HG03280 (cell line): ENCODE data around the gene TBX5.

Experiments
- ATAC-seq: cut with Tn5 transposase; IDR thresholded peaks from one replicate; pipeline ENCODE4 v1.9.1; 2021; ENCODE audit warnings: mild to moderate bottlenecking, moderate library complexity; ENCODE audit not compliant: unreplicated experiment

TBX5 gene

DNA sequence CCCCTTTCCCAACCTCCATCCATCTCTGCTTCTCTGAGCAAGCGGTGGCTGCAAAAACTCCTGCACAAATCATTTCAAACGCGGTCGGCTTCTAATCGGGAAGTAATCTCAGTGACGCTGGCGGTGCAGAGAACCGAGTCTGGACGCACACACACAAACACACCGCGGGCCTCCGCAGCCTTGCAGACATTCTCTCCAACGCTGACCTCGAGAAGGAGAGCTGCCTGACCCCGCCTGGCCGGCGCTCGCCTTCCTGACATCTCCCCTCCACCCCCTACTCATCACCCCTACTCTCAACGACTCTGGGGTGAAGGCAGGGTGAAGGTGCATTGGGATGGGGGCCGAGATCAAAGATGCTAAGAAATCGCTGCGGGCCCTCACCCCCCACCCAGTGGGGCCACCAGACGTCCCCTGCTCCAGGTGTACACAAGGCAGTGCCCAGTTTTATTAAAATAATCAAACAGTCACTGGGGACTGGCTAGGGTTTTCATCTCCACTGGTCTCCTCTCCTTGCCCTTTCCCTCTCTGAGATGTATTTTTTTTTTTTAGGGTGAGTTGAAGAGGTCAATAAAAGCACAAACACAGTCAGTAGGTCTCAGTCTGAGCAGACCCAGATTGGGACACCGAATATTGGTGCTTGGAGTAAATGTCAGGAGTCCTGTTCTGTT lies 506 bp upstream of the TBX5 start:
- no peak for ATAC-seq

DNA sequence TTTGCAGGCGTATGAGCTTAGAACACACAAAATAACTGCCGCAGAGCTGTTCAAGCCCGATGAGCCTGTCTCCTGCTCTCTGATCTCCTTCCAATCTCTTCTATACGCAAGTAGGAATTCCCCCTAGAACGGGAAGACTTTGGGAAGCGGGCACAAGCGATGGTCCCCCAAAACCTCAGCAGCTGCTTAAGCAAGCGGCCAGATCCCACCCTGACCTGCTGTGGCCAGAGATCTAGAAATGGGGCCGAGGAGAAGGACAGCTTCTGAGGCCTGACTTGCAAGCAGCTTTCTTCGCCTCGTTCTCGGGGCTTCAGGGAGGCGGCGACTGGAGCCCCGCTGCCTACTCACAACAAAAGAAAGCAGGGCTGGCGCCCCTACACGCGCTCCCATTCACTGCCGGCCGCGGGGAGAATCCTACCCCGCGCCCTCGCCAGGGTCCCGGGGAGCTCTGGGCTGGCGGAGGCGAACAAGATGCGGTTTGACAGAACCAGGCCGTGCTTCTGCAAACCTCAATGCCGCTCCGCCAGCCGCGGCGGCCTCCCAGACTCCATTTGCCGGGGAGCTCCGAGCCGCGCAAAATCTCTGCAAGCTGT lies 922 bp downstream of the TBX5 start:
- ATAC-seq: no peak

DNA sequence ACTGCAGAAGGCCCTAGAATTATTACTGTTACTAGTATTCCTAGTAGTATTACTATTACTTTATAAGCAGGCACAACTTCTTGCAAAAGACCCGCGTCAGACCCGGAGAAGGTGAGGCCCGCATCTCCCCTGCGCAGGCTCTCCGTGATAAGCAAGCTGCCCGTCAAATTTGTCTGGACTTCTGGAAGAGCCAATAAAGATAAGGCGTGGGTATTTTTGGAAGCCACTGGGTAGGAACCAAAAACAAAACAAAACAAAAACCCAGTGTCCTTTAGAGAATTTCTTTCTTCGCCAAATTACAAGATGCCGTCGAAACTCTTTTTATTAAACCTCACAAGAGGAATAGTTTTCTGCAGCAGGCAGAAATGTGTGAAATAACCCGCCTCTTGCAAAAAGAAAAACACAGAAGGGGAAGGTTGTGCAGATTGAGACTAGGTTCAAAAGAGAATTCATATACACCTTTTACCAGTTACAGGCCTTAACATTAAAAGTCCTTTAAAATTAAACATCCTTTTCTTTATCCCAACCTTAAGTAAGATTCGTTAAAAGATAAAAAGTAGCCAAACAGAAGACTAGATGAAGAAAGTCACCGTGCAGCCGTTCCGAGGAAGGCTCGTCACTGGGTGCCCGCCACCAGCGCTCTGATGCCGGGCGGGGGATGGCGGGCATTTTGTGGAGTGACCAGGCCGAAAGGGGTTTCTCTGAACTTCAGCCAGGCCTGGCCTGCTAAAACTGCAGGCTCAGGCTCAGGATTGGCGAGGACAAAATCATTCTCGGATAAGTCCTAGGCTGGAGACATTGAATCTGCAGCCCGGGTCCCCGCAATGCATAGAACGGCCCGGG lies 1.6 kb downstream of the TBX5 start:
- ATAC-seq: no peak

DNA sequence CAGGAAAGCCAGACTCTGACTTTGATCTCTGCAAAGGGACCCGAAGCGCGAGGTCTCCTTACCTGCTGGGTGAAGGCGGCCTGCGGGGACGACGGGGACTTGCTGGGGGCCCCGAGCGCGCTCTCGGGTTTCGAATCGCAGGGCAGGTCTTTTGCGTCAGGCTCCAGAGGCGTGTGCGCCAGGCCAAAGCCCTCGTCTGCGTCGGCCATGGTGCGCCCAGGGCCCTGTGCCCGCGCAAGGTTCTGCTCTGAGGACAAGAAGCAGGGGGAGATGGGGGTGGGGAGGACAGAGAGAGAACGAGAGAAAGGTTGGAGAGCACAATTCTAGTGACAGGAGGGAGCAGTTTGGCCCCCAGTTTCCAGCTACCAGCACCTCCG lies 2.3 kb downstream of the TBX5 start:
- no peak for ATAC-seq

DNA sequence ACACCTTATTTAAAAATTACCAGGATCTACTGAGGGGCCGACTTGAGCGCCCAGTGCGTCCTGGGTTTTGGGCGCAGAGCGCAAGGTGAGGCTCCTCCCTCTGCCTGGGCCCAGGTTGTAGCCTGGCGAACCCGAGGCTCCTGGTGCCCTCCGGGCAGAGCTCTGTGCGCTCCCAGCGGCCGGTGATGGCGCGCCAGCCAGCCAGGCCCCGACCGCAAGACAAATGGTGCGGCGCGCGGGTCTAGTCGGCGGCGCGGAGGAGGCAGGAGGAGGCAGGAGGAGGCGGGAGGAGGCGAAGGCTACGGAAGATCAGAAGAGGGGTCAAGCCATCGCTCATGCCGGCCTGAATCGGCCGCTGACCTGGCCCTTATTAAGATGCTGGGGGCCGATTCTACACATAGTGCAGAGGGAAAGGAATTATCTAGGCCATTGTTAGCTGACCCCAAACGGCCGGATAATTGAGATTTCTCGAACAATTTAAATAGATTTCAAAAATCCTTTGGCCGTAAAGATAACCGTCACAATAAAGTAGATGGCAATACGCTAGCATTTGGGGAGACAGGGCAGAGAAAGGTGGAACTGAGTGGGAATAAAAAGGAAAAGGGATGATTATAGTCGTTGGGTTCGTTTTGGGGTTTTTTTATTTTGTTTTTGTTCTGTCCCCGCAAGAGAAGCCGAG lies 2.8 kb downstream of the TBX5 start:
- ATAC-seq: no peak

DNA sequence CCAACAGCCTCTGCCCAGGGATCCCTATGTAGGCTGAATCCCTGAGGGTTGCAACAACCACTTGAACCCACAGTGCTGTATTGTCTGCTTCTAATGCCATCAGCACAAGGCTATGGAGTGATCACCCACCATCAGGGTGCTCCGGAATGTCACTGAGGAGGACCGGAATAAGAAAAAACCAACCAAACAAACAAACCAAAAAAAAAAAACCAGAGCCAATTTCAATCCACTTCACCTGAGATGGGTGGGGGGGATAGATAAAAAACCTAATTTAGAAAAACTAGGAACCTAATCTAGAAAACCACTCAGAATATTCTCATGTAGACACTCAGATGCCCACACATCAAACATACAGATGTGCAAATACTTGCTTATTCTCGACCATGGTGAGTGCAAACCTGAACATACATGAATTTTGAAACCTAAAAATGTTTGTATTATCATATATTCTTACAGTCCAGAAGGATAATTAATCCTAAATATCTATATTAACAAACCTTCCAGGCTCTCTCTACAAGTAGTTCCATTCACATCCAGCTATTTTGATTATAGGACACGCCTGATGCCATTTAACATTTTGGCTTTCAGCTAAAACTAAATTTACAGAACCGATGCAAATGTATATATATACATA lies 3.7 kb downstream of the TBX5 start:
- no peak for ATAC-seq

DNA sequence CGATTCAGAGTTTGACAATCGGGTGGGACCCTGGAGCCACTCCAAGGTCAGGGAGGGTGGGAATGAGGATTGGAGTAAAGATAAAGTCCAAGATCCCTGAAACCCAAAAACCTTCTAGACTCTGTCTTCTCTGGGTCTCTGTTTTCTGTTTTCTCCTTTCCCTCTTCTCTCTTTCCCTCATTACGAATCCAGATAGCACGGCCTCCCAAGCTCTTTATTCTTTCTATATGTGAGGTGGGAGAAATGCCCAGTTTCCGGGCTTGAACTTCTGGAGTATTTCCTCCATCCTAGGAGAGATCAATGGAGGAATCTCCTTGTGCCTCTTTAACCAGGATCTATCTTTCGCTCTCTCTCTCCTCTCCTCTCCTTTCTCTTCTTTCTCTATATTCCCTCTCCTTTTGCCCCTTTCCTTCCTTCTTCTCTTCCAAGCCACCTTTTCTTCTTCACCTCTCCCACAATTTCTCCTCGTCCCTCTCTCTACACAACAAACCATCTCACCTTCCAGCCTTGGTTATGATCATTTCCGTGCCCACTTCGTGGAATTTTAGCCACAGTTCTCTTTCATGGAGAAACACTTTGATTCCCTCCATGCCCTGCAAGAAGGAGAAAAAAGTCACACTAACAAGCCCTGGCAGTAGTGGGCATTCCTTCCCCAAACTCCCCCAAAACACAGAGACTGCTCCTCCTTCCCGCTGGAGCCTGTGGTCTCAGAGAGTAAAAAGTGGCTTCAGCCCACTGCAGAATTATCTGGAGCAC lies 4.4 kb downstream of the TBX5 start:
- no peak for ATAC-seq

DNA sequence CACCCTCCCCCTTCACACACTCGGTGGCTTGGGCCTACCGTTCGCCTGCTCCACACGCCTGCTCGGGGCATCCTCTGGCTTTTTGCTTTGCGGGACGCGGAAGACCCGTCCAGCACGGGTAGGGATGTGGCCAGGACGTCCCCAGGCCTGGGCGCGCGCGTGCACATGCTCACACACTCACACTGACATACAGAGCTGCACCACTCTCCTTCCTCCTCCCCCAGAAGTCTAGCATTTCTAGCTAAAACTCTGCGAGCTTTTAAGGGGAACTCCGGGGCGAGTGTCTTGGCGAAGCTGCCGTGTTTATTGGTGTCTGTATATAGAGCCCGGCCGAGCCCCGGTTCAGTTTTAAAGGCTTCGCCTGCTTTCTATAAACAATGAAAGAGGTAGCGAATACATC lies 5.0 kb downstream of the TBX5 start:
- ATAC-seq: no peak

DNA sequence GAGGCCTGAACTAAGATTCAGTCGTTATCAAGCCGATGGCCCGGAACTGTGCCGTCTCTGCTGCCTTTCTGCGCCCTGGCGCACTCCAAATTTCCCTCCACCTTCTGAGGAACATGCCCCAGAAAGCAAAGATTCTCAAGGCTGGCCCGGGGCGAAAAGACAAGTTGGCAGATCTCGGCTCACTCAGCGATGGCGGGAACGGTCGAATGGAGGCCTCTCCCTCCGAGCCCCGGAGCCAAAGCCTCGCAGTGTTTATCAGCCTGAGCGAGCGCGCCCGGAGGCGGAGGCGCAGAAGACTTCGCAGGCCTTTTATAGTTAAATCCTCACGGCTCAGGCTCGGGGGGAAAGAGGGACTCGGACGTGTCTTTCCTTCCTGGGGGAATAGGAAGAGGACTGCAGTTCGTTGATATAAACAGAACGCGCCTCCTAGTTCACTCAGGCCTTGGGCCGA lies 5.6 kb downstream of the TBX5 start:
- ATAC-seq: no peak

DNA sequence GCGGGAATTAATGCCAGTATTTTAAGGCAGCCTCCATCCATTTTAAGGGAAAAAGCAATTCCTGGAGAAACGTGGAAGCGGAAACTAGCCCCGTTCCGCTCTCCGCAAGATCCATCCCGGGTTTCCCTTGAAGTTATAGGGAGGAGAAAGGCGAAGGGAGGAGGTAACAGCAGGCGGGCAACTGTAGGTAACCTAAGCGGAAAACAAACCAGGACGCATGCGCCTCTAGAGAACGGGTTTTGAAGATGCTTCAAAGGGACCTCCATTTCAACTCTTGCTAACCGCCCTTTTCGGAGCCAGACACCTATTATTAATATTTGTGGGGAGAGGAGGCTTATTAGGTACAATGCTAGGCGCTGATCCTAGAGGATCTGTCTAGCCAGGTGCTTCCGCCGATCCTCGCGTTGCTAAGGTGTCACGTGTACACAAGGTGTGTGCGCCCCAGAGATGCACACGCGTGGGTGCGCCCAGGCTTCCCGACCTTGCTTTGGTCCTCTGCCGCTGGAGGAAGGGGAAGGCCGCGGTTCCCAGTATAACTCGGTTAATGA lies 6.2 kb downstream of the TBX5 start:
- no peak for ATAC-seq

DNA sequence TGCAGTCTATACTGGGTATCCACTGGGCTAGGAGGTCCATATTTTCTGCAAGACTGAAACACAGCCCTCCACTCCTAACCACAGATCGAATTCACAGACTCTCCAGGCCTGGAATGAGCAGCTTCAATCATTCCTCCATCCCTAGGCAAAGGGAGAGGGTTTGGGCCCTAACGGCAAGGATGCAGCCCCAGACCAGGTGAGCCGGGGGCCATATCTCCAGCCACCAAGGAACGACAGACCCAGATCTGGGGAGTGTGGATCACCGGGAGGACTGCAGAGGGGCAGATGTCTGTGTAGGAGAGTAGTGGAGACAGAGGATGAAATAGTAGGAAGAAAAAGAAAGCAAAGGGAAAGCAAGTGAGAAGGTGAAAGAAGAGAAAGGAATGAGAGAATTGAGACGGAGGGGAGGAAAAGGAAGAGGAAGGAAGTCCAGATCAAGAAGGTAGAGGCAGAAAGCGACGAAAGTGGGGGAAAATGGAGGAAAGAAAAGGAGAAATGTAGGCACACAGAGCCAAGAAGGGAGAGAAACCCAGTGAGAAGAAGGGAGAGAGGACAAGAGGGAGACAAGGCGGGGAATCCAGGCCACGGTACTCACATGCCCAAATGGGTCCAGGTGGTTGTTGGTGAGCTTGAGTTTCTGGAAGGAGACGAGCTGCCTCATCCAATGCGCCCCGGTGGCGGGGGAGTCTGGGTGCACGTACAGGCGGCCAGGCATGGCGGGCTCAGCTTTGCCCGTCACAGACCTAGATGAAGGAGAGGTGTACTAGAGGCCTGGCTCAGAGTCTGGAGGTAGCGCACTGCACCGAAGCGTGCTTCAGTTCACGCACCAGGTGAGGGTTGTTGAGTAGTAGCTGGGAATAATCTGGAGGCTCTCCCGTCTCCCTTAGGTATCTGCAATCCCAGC lies 7.7 kb downstream of the TBX5 start:
- no peak for ATAC-seq

DNA sequence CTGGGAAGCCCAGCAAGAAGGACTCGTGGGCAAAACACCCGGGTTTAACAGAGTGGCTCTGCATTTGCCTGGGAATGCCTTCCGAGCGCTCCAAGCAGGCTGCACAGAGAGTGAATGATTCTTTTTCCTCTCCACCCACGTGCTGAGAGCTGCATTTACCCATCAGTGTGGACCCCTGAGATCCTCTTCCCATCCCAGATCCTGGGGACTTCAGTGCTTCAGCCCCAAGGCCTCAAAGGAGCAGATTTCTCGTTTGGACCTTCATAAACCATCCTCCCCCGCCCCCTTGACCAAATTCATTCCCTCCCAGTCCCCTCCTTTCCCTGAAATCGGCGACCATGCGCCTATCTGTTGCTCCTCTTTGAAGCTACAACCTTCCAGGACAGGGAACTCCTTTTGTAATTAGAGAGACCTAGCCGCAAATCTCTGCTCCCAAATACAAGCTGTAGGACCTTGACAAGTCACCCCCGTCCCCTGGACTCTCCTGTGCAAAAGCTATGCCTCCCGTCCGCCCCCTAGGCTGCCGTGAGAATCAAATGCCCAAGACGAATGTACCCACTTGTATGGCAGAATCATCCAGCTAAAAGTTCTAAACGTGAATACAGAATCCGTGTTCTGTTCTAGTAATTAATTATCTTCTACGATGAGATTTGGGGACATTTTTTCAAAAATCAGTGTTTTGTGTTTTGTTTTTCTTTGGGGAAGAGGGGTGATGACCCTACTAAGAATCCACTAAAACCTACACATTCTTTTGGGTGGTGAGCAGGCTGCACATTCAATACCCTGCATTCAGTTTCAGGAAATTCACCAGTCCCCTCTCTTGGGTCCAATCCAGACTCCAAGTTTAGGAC lies 8.8 kb downstream of the TBX5 start:
- no peak for ATAC-seq

DNA sequence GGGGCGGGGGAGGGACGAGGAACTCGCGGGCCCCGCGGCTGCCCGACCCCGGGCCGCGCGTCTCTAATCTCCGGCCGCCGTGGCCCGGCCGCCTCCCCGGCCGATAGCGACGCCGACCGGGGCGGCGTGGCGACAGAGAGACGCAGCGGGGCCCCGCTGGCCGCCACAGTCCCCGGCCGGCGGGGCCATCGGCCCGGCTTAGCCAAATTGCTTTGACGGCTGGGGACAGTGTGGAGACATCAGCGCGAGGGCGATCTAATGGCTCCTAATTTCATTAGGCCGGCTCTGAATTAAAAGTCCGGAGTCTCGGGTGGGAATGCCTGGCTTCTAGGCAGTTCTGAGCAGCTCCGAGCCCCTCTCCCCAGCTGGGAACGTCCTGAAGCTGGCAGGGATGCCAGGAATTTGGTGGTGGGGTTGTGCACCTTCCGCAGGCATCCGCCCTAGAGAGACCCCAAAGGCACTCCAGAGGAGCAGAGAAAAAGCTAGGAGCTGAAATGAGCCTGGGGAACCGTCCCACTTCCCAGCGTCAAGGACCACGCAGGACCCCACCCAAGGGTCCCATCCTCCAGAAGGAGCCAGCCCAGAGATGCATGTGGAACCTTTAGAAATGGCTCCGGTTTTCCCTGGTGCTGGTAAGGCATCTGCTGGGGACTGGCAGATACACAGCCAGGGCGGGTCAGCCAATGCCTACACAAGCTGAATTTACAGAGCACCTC lies 9.6 kb downstream of the TBX5 start:
- ATAC-seq: no peak

DNA sequence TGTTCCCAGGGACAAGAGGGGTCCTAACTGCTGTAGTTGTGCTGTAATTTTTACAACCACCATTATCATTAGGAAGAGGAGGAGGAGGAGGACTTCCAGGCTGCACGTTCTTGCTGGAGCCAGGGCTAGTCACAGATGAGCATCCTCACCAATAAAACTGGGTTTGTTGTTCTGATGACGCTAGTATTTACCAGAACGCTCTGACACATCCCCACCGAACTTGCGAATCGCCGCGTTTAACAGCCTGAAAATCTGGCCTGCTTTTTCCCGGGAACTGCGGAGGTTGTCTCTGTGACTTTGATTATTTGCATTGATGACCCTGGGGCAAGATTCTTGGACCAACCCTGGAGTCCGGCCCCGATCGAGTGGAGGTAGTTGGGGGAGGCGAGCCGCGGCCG lies 10.2 kb downstream of the TBX5 start:
- no peak for ATAC-seq

DNA sequence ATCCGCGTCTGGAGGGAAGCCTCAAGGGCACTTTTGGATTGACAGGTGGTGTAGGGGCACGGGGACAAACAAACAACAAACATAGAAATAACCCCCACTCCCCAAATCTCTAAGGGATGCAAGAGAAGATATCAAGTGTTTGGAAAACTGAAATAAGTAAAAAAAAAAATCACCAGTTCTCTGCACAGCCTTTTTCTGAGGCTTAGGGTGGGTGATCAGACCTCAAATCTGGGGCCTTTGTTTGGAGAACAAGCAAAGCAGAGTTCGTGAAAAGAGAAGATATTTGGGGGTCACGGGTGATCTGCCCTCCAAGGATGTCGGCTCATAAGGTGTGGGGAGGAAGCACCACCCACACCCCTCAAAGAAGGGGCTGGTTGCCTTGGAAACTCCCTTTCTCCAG lies 10.7 kb downstream of the TBX5 start:
- no peak for ATAC-seq

DNA sequence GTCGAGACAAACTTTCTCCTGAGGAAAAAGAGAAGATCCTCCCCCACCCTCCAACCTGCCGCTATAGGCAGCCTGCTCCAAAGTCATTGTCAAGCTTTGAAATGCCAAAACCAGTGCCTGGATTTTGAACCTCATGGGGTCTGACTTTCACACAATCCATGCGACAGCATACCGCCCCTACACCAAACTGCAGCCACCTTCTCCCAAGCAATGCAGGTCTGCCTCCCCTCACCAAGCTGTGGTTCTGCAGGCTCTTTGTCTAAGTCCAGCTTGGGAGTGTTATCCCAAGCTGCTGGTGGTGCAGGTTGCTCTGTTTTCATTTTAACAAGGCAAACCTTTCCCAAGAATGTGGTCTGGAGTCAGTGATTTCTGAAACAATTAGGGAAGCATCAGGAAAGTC lies 12.4 kb downstream of the TBX5 start:
- ATAC-seq: no peak

DNA sequence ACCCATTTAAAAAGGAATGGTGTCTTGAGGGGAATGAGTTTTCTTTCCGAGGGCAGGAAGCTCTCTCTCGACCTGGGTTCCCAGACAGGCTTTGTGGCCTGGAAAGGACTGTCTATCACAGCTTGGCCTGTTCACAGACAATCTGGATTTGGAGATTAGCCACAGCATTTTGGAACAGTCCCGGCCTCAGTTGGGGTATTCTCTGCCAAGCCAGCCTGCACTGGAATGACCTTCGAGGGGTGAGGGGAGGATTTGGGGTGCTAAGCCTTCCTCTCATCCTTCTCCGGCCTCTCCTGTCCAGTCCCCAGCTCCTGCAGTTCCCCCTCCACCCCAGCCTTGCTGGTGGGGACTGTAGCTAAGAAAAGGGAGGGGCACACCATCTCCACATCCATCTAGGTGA lies 13.0 kb downstream of the TBX5 start:
- no peak for ATAC-seq

DNA sequence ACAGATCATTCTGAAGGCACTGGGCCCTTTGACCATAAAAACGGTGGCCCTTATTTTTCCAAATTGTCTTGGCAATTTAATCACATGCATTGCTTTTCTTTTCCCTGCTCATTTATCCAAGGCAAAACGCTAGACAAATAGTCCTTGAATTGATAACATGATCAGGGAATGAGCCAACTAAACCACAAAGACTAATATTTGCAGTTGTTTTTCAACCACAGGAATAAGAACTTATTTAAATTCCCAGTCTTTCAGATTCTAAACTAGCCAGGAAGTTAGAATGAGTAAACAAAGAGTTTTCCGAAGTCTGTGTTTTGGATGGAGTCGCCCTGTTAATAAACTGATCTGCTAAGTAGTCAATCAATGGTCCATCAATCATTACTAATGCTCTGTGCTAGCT lies 14.9 kb downstream of the TBX5 start:
- no peak for ATAC-seq
